ENCODE measurements around the gene DNAAF5.
"Not testable (repeated sequence)": the region's sequence is repeated elsewhere in the genome, so short reads cannot be mapped to it uniquely, and the experiment has no call there.

Gene DNAAF5

GRCh38 chr7:787332-788240 lies 61.1 kb downstream of the DNAAF5 start:
- TF ChIP-seq CTCF (conservative IDR thresholded peaks at IDR 0.05; ENCODE audit: low read length), result no peak
- H3K4me3 ChIP-seq (ENCODE audit: low read length), result no peak overlapping the region
- no peak for DNase-seq (ENCODE audit: low read depth)

DNA sequence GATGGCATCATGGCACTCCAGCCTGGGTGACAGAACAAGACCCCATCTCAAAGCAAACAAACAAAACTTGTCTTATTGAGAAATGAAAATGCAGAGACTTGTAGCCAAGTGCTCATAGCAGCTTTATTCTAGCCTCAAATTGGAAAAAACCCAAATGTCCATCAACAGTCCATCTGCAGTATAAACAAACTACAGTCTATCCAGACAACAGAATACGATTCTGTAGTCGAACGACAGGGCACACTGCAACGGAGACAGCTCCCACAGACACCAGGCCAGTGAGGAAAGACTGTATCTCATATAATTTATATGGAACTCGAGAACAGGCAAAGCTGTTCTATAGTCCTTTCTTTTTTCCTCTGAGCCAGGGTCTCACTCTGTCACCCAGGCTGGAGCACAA lies 65.0 kb downstream of the DNAAF5 start:
- DNase-seq (ENCODE audit: low read depth), result no peak
- no peak for TF ChIP-seq CTCF (conservative IDR thresholded peaks at IDR 0.05; ENCODE audit: low read length)
- H3K4me3 ChIP-seq (ENCODE audit: low read length), result no peak overlapping the region

- TF ChIP-seq CTCF (conservative IDR thresholded peaks at IDR 0.05; ENCODE audit: low read length), result no peak
- DNase-seq (ENCODE audit: low read depth), result no peak
- H3K4me3 ChIP-seq (ENCODE audit: low read length), result no peak overlapping the region
These were observed 67.7 kb downstream of the DNAAF5 start for GRCh38 chr7:794207-794606.

DNA sequence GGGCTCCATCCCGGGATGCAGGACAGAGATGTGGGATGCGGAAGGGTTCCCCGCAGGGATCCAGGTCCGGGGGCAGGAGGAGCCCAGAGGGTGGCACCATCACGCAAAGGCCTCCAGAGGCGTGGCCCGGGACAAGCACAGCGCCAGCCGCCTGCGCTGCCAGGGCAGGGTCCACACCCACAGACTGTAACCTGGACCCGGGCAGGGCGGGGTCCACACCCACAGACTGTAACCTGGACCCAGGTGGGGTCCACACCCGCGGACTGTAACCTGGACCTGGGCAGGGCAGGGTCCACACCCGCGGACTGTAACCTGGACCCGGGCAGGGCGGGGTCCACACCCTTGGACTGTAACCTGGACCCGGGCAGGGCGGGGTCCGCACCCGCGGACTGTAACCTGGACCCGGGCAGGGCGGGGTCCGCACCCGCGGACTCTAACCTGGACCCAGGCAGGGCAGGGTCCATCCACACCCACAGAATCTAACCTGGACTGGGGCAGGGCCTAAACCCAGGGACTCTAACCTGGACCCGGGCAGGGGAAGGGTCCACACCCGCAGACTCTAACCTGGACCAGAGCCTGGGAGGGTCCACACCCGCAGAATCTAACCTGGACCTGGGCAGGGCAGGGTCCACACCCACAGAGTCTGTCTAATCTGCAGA lies 68.3 kb downstream of the DNAAF5 start:
- H3K4me3 ChIP-seq (ENCODE audit: low read length), result no peak overlapping the region
- TF ChIP-seq CTCF (conservative IDR thresholded peaks at IDR 0.05; ENCODE audit: low read length), result no peak
- DNase-seq (ENCODE audit: low read depth), result no peak

DNA sequence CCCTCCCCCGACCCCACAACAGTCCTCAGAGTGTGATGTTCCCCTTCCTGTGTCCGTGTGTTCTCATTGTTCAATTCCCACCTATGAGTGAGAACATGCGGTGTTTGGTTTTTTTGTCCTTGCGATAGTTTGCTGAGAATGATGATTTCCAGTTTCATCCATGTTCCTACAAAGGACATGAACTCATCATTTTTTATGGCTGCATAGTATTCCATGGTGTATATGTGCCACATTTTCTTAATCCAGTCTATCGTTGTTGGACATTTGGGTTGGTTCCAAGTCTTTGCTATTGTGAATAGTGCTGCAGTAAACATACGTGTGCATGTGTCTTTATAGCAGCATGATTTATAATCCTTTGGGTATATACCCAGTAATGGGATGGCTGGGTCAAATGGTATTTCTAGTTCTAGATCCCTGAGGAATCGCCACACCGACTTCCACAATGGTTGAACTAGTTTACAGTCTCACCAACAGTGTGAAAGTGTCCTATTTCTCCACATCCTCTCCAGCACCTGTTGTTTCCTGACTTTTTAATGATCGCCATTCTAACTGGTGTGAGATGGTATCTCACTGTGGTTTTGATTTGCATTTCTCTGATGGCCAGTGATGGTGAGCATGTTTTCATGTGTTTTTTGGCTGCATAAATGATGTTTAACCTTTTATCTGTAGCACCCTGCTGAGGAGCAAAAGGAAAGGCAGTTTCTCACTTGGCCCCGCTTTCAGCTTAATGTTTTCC lies 70.1 kb downstream of the DNAAF5 start:
- DNase-seq (ENCODE audit: low read depth); H3K4me3 ChIP-seq (ENCODE audit: low read length): not testable (repeated sequence)

- no peak for TF ChIP-seq CTCF (conservative IDR thresholded peaks at IDR 0.05; ENCODE audit: low read length)
- no peak overlapping the region for H3K4me3 ChIP-seq (ENCODE audit: low read length)
- no peak for DNase-seq (ENCODE audit: low read depth)
These were observed 72.5 kb downstream of the DNAAF5 start for GRCh38 chr7:798921-799470.

DNA sequence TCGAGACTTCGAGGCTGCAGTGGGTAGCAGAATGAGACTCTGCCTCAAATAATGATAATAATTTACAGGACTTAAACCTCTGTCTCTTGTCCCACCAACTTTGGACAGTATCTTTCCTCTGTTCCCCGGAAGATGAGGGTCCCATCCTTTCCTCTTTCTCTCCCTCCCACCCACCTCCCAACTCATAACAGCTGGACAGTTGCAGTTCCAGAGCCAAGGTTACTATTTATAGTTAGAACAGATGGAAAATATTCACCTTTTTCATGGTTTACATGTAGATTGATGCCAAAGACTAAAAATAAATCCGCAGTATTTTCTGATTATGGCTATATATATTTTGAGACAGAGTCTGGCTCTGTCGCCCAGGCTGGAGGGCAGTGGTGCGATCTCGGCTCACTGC lies 74.2 kb downstream of the DNAAF5 start:
- no peak overlapping the region for H3K4me3 ChIP-seq (ENCODE audit: low read length)
- no peak for TF ChIP-seq CTCF (conservative IDR thresholded peaks at IDR 0.05; ENCODE audit: low read length)
- no peak for DNase-seq (ENCODE audit: low read depth)

DNA sequence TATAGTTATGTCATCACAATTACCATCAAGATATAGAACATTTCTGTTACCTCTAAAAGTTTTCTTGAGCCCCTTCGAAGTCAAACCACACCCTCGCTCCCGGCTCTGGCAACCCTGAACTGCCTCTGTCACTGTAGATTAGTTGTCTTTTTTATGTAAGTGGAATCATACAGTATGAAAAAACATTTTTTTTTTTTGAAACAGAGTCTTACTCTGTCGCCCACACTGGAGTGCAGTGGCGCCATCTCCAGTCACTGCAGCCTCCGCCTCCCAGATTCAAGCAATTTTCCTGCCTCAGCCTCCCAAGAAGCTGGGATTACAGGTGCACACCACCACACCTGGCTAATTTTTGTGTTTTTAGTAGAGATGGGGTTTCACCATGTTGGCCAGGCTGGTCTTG lies 74.9 kb downstream of the DNAAF5 start:
- not testable (repeated sequence) for H3K4me3 ChIP-seq (ENCODE audit: low read length); DNase-seq (ENCODE audit: low read depth)

Data from AG10803 (cell line).